ENCODE data around the gene TNFRSF8. TPM values are rescaled to one million over a fixed set of nuclear protein-coding genes. Genes with fewer than 3 reads are reported as not detected.

The TNFRSF8 gene
- total and polyA plus RNA-seq, 9 of the 15 experiments (the other 6 are each of a cell fraction or from before 2014, with no cell fraction given), result 3.5 to 38.4 (median 17.1) TPM

GRCh38 chr1:12166834-12167492, 103.9 kb downstream of the TNFRSF8 start, which contains the start of gene TNFRSF1B (continued):
- no peak for TF ChIP-seq CEBPG (CRISPR knock-in tag; IDR thresholded peaks at IDR 0.05)
- no peak for TF ChIP-seq CEBPG (tag; conservative IDR thresholded peaks at IDR 0.05 in 1 of 2, IDR thresholded peaks at IDR 0.05 in 1 of 2)
- TF ChIP-seq HDAC8 (tag; IDR thresholded peaks at IDR 0.05), result peak; percentile 77; the same call in 1 of the 2 replicates
- TF ChIP-seq ZBTB2 (IDR thresholded peaks at IDR 0.05), result no peak
- TF ChIP-seq MEF2D (tag; conservative IDR thresholded peaks at IDR 0.05; ENCODE audit: low read depth), result no peak
- no peak for TF ChIP-seq ID3 (CRISPR knock-in tag; IDR thresholded peaks at IDR 0.05)
- TF ChIP-seq ID3 (tag; IDR thresholded peaks at IDR 0.05), result peak; percentile 85
- TF ChIP-seq E2F4 (CRISPR knock-in tag; IDR thresholded peaks at IDR 0.05; ENCODE audit: low read depth), result no peak
- no peak for TF ChIP-seq CHD4 (IDR thresholded peaks at IDR 0.05; ENCODE audit: insufficient read depth, insufficient replicate concordance, low read depth, low read length, poor library complexity, severe bottlenecking)
- TF ChIP-seq ZNF212 (CRISPR knock-in tag; IDR thresholded peaks at IDR 0.05), result no peak
- no peak for TF ChIP-seq CBX8 (IDR thresholded peaks at IDR 0.05; ENCODE audit: borderline replicate concordance, extremely low read depth, low read depth, low read length, poor library complexity, severe bottlenecking)
- TF ChIP-seq ZBED1 (IDR thresholded peaks at IDR 0.05), result no peak
- no peak for TF ChIP-seq POLR2H (tag; IDR thresholded peaks at IDR 0.05; ENCODE audit: low read depth)
- no peak for TF ChIP-seq ZNF407 (IDR thresholded peaks at IDR 0.05; ENCODE audit: low read depth)
